Lower leg skin (tissue), 4 donors: ENCODE measurements around the gene PREX1. TPM values are rescaled to one million over a fixed set of nuclear protein-coding genes. Genes with fewer than 3 reads are reported as not detected.

Source experiments
- DNase-seq, 2 donors: peaks; one replicate each; pipeline ENCODE4 v3.0.0-alpha.2; 2019; ENCODE audit warnings: low spot score in 2 of 2
- H3K4me3 ChIP-seq: fragments of 200-600 bp; sonication (generic); 2 replicates; pipeline ENCODE4 v1.5.1; 2017; ENCODE audit warnings: mild to moderate bottlenecking, low read depth; ENCODE audit not compliant: poor library complexity, severe bottlenecking
- CTCF ChIP-seq, 3 donors: fragments of 450-650 bp; IDR thresholded peaks; one replicate each; pipeline ENCODE4 v1.5.1; 2016; ENCODE audit warnings: antibody characterized with exemption in 3 of 3, mild to moderate bottlenecking in 3 of 3, moderate library complexity in 2 of 3
- POLR2A ChIP-seq, 2 donors: fragments of 450-650 bp; IDR thresholded peaks; one replicate each; pipeline ENCODE4 v1.6.1; 2016 to 2017; ENCODE audit warnings: antibody characterized with exemption in 2 of 2, mild to moderate bottlenecking in 1 of 2, moderate library complexity in 1 of 2
- WGBS, 2 donors: methylation state at CpG; one replicate each; pipeline ENCODE4 v1.1.5; 2018; 5-methylcytosine and 5-hydroxymethylcytosine counted together
- intact Hi-C: fragments of 100-400 bp; cut with DNase I; formaldehyde crosslinking; loops from one replicate; pipeline ENCODE4 v1.15.0; 2023; ENCODE audit warnings: low total_unique reads
- total RNA-seq, 4 donors: library from RNA; depleted of rRNA; stranded (reverse); fragments of >200 nt; gene quantifications; one replicate each; pipeline ENCODE4 v1.1.0, GENCODE V29; 2016

PREX1 gene
- total RNA-seq, 4 donors from 2014 or later = 5.4 to 18.6 (median 7.9) TPM

GRCh38 chr20:48736231-48736630, 91.6 kb downstream of the PREX1 start:
- no peak for DNase-seq
- no peak overlapping the region for H3K4me3 ChIP-seq
- TF ChIP-seq CTCF (IDR thresholded peaks at IDR 0.05) (no peak), POLR2A (IDR thresholded peaks at IDR 0.05) (no peak)
- intact Hi-C loops = no loop called here

GRCh38 chr20:48735112-48735511, 92.7 kb downstream of the PREX1 start:
- TF ChIP-seq POLR2A (IDR thresholded peaks at IDR 0.05) (no peak), CTCF (IDR thresholded peaks at IDR 0.05) (no peak)
- WGBS, 2 donors = 66 to 84% methylated on average over 5 of the region's 5 CpGs
- no peak for DNase-seq
- intact Hi-C loops = no loop called here
- H3K4me3 ChIP-seq = no peak overlapping the region

- WGBS, 2 donors = 83 to 89% methylated on average over 10 of the region's 10 CpGs
- TF ChIP-seq CTCF (IDR thresholded peaks at IDR 0.05) (no peak), POLR2A (IDR thresholded peaks at IDR 0.05) (no peak)
Measured at GRCh38 chr20:48734104-48734749, 93.6 kb downstream of the PREX1 start.

GRCh38 chr20:48733296-48733790, 94.5 kb downstream of the PREX1 start:
- intact Hi-C loops = no loop called here
- WGBS, 2 donors = 80 to 82% methylated on average over 3 of the region's 3 CpGs
- no peak overlapping the region for H3K4me3 ChIP-seq
- no peak for DNase-seq
- TF ChIP-seq CTCF (IDR thresholded peaks at IDR 0.05) (no peak), POLR2A (IDR thresholded peaks at IDR 0.05) (no peak)

More at GRCh38 chr20:48734104-48734749, 93.6 kb downstream of the PREX1 start:
- DNase-seq = no peak
- intact Hi-C loops = no loop called here
- H3K4me3 ChIP-seq = no peak overlapping the region

GRCh38 chr20:48732081-48732829, 95.5 kb downstream of the PREX1 start:
- intact Hi-C loops = no loop called here
- WGBS, 2 donors = 34% methylated on average over 12 of the region's 12 CpGs
- TF ChIP-seq CTCF (IDR thresholded peaks at IDR 0.05) = no peak
- TF ChIP-seq POLR2A (IDR thresholded peaks at IDR 0.05) = no peak
- DNase-seq = no peak
- no peak overlapping the region for H3K4me3 ChIP-seq
